GM18505 (cell line): ENCODE results near the gene HAUS3.

Source experiments
- ATAC-seq: cut with Tn5 transposase; IDR thresholded peaks from one replicate; pipeline ENCODE4 v1.9.1; 2021; ENCODE audit not compliant: unreplicated experiment
- POLR2A ChIP-seq: IDR thresholded peaks from 4 replicates; pipeline ENCODE4 v1.6.1; 2011; ENCODE audit warnings: borderline replicate concordance; ENCODE audit not compliant: insufficient read depth, insufficient read length; ENCODE audit errors: extremely low read depth

Gene HAUS3

DNA sequence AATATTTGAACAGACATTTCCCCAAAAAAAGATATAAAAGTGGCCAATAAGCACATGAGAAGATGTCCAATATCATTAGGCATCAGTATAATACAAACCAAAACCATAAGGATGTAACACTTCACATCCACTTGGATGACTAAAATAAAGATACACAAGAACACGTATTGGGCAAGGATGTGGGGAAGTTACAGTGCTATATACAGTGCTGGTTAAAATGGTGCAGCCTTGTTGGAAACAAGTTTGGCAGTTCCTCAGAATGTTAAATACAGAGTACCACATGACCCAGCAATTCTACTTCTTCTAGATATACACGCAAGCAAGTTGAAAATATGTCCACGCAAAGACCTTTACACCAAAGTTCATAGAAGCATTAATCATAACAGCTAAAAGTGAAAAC lies 58.9 kb downstream of the HAUS3 start:
- no peak for ATAC-seq
- no peak for TF ChIP-seq POLR2A

DNA sequence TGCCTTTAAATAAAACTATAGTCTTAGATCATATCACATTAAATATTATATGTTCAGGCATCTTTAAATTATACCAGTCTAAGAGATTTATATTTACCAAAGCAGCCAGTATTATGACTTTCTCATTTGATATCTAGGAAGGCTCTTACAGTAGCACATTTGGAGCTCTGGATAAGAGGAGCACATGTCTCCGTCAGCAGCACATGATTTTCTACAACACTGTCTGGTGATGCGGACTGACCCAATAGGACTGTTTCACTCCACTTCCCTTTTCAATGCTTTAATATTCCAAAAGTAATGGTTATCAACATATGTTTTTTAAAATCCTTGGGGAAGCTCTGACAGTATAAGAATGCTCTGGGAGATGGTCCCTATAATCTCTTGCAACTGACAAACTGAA lies 61.5 kb downstream of the HAUS3 start:
- TF ChIP-seq POLR2A = no peak
- no peak for ATAC-seq

DNA sequence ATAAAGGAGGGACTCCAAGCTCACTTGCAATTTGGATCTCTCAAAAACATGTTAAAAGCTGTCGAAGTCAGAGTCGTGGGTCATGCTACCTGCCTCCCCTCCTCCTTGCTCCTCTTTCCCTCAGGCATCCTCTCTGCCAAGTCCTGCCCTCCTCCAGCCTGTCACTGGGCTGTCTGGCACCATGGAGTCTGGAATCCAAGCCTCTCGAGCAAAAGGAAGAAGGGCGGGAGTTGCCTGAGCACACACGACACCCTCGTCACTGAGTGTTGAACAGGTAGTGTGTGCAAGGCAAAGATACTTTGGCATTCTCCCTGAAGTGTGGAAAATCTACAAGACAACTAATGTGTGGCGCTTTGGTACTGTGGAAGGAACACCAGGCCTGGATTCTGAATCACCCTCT lies 62.2 kb downstream of the HAUS3 start:
- no peak for TF ChIP-seq POLR2A
- no peak for ATAC-seq

DNA sequence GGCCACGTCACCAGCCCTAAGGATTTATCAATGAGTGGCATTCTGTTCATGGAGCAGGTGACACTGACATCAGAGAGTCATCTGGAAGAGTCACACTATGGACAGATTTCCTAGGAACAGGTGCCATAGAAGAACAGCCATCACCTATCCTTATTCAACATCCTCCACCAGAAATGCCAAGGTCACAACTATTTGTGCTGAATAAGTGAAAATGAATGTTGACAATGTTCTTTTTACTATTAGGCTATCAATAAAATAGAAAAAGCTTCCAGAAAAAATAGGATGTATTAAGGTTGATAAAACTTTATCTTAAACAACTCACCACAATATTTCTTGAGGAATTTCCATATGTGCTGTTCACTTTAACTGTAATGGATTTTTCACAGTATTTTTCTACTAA lies 62.9 kb downstream of the HAUS3 start:
- TF ChIP-seq POLR2A = no peak
- no peak for ATAC-seq
